B cell (primary cell): ENCODE measurements around the gene SPTBN1. TPM values are rescaled to one million over a fixed set of nuclear protein-coding genes. Genes with fewer than 3 reads are reported as not detected.

Experiments used
- ATAC-seq: fragments of 200-7000 bp; cut with Tn5 transposase; one replicate; pipeline ENCODE4 v1.10.0; 2021; ENCODE audit warnings: low read depth, mild to moderate bottlenecking, moderate number of reproducible peaks, moderate library complexity
- CTCF ChIA-PET: fragments of 350-600 bp; sonication (Branson Sonifier 250); formaldehyde crosslinking; loops from one replicate; lab custom pipeline; 2021; ENCODE audit warnings: antibody characterized with exemption, inconsistent platforms; lab: Charles Lee
- POLR2A ChIA-PET: fragments of 350-600 bp; sonication (Branson Sonifier 250); formaldehyde crosslinking; loops from one replicate; lab custom pipeline; 2021; ENCODE audit warnings: antibody characterized with exemption; lab: Charles Lee
- DNase-seq: peaks from one replicate; pipeline ENCODE4 v3.0.0; 2013
- H2AFZ ChIP-seq: 2 replicates; pipeline ENCODE4 v1.6.1; 2012; ENCODE audit warnings: mild to moderate bottlenecking, low read depth, low read length; ENCODE audit not compliant: insufficient read depth, poor library complexity, severe bottlenecking
- H3K27ac ChIP-seq, 2 donors: 1 replicate in 1 of 2; 2 replicates in 1 of 2; pipeline ENCODE4 v1.5.1; 2012 to 2013; ENCODE audit warnings: low read length in 2 of 2, mild to moderate bottlenecking in 2 of 2, moderate library complexity in 1 of 2
- H3K27me3 ChIP-seq, 4 experiments: fragments of 200-600 bp in 1 of 4; sonication (generic) in 1 of 4; replicated peaks in 1 of 4; 1 replicate in 2 of 4; 2 replicates in 2 of 4; pipeline versions ENCODE4 v1.6.1 to v1.7.0; 2013 to 2016; ENCODE audit warnings: low read length in 3 of 4, mild to moderate bottlenecking in 2 of 4, mixed read lengths in 1 of 4, moderate library complexity in 1 of 4; ENCODE audit not compliant: insufficient read depth in 4 of 4, control insufficient read depth in 3 of 4; ENCODE audit errors: control extremely low read depth in 1 of 4
- H3K36me3 ChIP-seq, 2 experiments: replicated peaks in 1 of 2; 1 replicate in 1 of 2; 2 replicates in 1 of 2; pipeline versions ENCODE4 v1.6.1 to v1.7.1; 2013; ENCODE audit warnings: low read length in 1 of 2; ENCODE audit not compliant: insufficient read depth in 2 of 2, control insufficient read depth in 1 of 2; ENCODE audit errors: control extremely low read depth in 1 of 2, extremely low read depth in 1 of 2
- H3K4me1 ChIP-seq, 2 donors: fragments of 200-600 bp in 1 of 2; sonication (generic) in 1 of 2; 1 replicate in 1 of 2; 2 replicates in 1 of 2; pipeline versions ENCODE4 v1.5.1 to v1.6.1; 2013 to 2017; ENCODE audit warnings: low read length in 2 of 2; ENCODE audit not compliant: control insufficient read depth in 2 of 2, insufficient read depth in 2 of 2
- H3K4me2 ChIP-seq: replicated peaks from 2 replicates; pipeline ENCODE3; 2012; ENCODE audit warnings: mild to moderate bottlenecking, low read depth, low read length; ENCODE audit not compliant: poor library complexity, severe bottlenecking
- H3K4me3 ChIP-seq, 5 experiments: fragments of 200-600 bp in 1 of 5; sonication (generic) in 1 of 5; 1 replicate in 3 of 5; 2 replicates in 2 of 5; pipeline versions ENCODE4 v1.5.1 to v1.7.0; 2011 to 2016; ENCODE audit warnings: low read length in 4 of 5, mild to moderate bottlenecking in 4 of 5, low read depth in 2 of 5, control low read depth in 1 of 5, moderate library complexity in 1 of 5; ENCODE audit not compliant: insufficient read depth in 1 of 5; ENCODE audit errors: control extremely low read depth in 1 of 5, extremely low read depth in 1 of 5
- H3K79me2 ChIP-seq: fragments of 200-600 bp; sonication (generic); one replicate; pipeline ENCODE4 v1.6.0; 2016; ENCODE audit warnings: low read length; ENCODE audit not compliant: control insufficient read depth, insufficient read depth
- H3K9ac ChIP-seq: fragments of 200-600 bp; sonication (generic); 2 replicates; pipeline ENCODE4 v1.6.1; 2017; ENCODE audit warnings: mild to moderate bottlenecking, low read length, moderate library complexity
- H3K9me3 ChIP-seq, 3 donors: one replicate each; pipeline versions ENCODE4 v1.6.1 to v1.7.1; 2013; ENCODE audit warnings: low read length in 2 of 3; ENCODE audit not compliant: control insufficient read depth in 2 of 3, insufficient read depth in 1 of 3; ENCODE audit errors: control extremely low read depth in 1 of 3
- H4K20me1 ChIP-seq: 2 replicates; pipeline ENCODE4 v1.6.0; 2012; ENCODE audit warnings: mild to moderate bottlenecking, low read length; ENCODE audit not compliant: insufficient read depth, control insufficient read depth, poor library complexity, severe bottlenecking
- H3K27ac Mint-ChIP-seq: one replicate; pipeline ENCODE4 v1.8.0; 2021; ENCODE audit warnings: mixed read lengths
- H3K27me3 Mint-ChIP-seq: one replicate; pipeline ENCODE4 v1.8.0; 2021; ENCODE audit warnings: mixed read lengths
- H3K4me1 Mint-ChIP-seq: one replicate; pipeline ENCODE4 v1.8.0; 2021; ENCODE audit warnings: mixed read lengths
- H3K4me3 Mint-ChIP-seq: one replicate; pipeline ENCODE4 v1.8.0; 2021; ENCODE audit warnings: mixed read lengths
- H3K9me3 Mint-ChIP-seq: one replicate; pipeline ENCODE4 v1.8.0; 2022; ENCODE audit warnings: mixed read lengths; ENCODE audit not compliant: insufficient read depth
- EZH2 ChIP-seq: IDR thresholded peaks from 2 replicates; pipeline ENCODE4 v1.6.1; 2012; ENCODE audit warnings: borderline replicate concordance, low read depth, mild to moderate bottlenecking, moderate library complexity, low read length; ENCODE audit not compliant: insufficient read depth, poor library complexity, severe bottlenecking
- WGBS: methylation state at CpG from one replicate; pipeline ENCODE4 v1.1.5; 2013; ENCODE audit warnings: missing lambda C conversion rate; ENCODE audit not compliant: insufficient coverage; 5-methylcytosine and 5-hydroxymethylcytosine counted together
- intact Hi-C: fragments of 100-400 bp; cut with micrococcal nuclease; formaldehyde crosslinking; loops from one replicate; pipeline ENCODE4 v1.10.0; 2022
- polyA plus RNA-seq: library from polyadenylated mRNA; depleted of rRNA; stranded (reverse); fragments of >200 nt; gene quantifications from 2 replicates; pipeline ENCODE4 v1.2.3, GENCODE V29; 2012
- total RNA-seq, 2 donors: library from RNA; stranded (reverse); fragments of 120-200 nt in 1 of 2; gene quantifications; 1 replicate in 1 of 2; 2 replicates in 1 of 2; pipeline versions ENCODE4 v1.2.3 to v1.2.4, GENCODE V29; 2013 to 2022
- TF ChIP-seq, protein P1 (sequence below): fragments of 200-600 bp; IDR thresholded peaks from one replicate; pipeline ENCODE4 v1.8.0; 2022; ENCODE audit warnings: antibody characterized with exemption, mild to moderate bottlenecking

SPTBN1 gene
- total and polyA plus RNA-seq, 2 donors (not counting 1 experiment from before 2014, with no cell fraction given): 43.7 to 144 TPM

DNA sequence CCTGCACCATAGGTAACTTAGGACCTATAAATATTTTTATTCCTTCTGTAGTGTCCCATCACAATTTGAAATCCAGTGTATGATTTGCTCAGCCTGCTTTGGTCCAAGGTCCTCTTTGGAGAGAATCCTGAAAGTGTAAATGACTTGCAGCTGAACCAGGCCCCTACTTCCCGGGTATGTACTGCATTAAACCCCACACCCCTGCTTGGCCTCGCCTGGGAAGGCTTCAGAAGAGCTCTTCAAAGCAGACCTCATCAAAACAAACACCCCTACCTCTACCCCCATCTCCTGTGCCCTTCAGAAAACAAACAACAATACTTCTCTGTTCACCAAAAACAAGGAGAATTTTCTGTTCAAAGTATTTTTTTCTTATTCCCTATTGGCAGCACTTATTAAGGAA, 9.5 kb upstream of the SPTBN1 start:
- peaks cover 0 to 1% (median 0%) of the 10 kb centered on the region in 3 donors for H3K9me3 ChIP-seq
- H3K36me3 ChIP-seq: no peaks in the 10 kb centered on the region
- no peak overlapping the region for H3K27ac ChIP-seq
- WGBS: 100% methylated on average over 2 of the region's 2 CpGs
- Mint-ChIP-seq H3K27ac (no peak overlapping the region), H3K4me1 (no peaks in the 10 kb centered on the region), H3K9me3 (no peaks in the 10 kb centered on the region), H3K4me3 (no peak overlapping the region), H3K27me3 (peaks cover 14% of the 10 kb centered on the region)
- no peak for ATAC-seq
- TF ChIP-seq, protein P1, sequence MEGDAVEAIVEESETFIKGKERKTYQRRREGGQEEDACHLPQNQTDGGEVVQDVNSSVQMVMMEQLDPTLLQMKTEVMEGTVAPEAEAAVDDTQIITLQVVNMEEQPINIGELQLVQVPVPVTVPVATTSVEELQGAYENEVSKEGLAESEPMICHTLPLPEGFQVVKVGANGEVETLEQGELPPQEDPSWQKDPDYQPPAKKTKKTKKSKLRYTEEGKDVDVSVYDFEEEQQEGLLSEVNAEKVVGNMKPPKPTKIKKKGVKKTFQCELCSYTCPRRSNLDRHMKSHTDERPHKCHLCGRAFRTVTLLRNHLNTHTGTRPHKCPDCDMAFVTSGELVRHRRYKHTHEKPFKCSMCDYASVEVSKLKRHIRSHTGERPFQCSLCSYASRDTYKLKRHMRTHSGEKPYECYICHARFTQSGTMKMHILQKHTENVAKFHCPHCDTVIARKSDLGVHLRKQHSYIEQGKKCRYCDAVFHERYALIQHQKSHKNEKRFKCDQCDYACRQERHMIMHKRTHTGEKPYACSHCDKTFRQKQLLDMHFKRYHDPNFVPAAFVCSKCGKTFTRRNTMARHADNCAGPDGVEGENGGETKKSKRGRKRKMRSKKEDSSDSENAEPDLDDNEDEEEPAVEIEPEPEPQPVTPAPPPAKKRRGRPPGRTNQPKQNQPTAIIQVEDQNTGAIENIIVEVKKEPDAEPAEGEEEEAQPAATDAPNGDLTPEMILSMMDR: no peak
- no peak for TF ChIP-seq EZH2
- H3K79me2 ChIP-seq: no peaks in the 10 kb centered on the region
- no peak overlapping the region for H3K4me3 ChIP-seq
- H3K4me2 ChIP-seq: no peak overlapping the region
- no peaks in the 10 kb centered on the region for H3K27me3 ChIP-seq
- H4K20me1 ChIP-seq: no peaks in the 10 kb centered on the region
- DNase-seq: no peak
- no peaks in the 10 kb centered on the region for H3K4me1 ChIP-seq
- no peak overlapping the region for H3K9ac ChIP-seq
- no peak overlapping the region for H2AFZ ChIP-seq
- intact Hi-C loops: no loop called here
- ChIA-PET POLR2A (no interaction called here), CTCF (no interaction called here)

DNA sequence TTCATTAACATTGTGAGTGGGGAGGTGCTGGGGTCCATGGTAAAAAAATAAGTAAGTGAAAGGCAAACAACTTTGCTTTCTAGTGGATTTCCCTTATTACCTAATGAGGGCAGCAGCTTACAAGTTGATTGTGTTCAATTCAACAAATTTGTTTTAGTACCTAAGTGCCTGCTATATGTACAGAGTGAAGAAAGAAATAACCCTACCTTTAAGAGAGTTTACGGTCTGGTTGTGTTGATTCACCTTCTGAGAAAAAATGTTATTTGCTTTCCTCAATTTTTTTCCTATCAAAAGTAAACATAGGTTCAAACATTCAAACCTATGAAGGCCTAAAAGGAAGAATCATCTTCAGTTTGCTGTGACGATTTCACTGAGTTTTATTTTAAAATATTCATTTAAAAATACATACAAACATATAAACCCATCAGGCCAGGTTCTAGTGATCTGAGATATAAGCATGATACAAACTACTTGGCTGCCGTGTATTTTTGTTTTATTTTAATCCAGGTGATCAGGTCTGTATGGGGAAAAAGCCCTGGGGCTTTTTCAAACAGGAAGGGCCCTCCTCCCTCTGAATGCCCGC, 1.5 kb upstream of the SPTBN1 start:
- Histone ChIP-seq H3K4me2 (peak overlapping the region; percentile 90), H2AFZ (peak overlapping the region; percentile 48)
- ATAC-seq: no peak

More for the DNA sequence above, 1.5 kb upstream of the SPTBN1 start:
- H3K4me3 ChIP-seq: no peak overlapping the region
- no CpG with 5 or more reads among the region's 4 CpGs for WGBS
- H3K4me1 ChIP-seq: peaks cover 18 to 26% of the 10 kb centered on the region in 2 donors
- POLR2A ChIA-PET: no interaction called here
- no peak overlapping the region for H3K27ac ChIP-seq
- no peak overlapping the region for H3K27ac Mint-ChIP-seq
- no peaks in the 10 kb centered on the region for H4K20me1 ChIP-seq
- no peaks in the 10 kb centered on the region for H3K9me3 ChIP-seq
- intact Hi-C loops: loop anchor here (1.0 kb wide), 1 partner anchor 124 kb away; a partner anchor contains a TSS
- H3K36me3 ChIP-seq: no peaks in the 10 kb centered on the region
- no peaks in the 10 kb centered on the region for H3K9me3 Mint-ChIP-seq
- H3K4me1 Mint-ChIP-seq: peaks cover 18% of the 10 kb centered on the region
- H3K9ac ChIP-seq: peak overlapping the region; percentile 60
- H3K27me3 Mint-ChIP-seq: peaks cover 32% of the 10 kb centered on the region
- peak overlapping the region; percentile 75 for H3K4me3 Mint-ChIP-seq
- TF ChIP-seq, protein P1: no peak
- no peak for TF ChIP-seq EZH2
- CTCF ChIA-PET: no interaction called here
- peaks cover 0 to 33% (median 25%) of the 10 kb centered on the region in 4 experiments for H3K27me3 ChIP-seq
- no peak for DNase-seq
- no peaks in the 10 kb centered on the region for H3K79me2 ChIP-seq
